ENCODE data around the gene SLC16A9. TPM values are rescaled to one million over a fixed set of nuclear protein-coding genes. Genes with fewer than 3 reads are reported as not detected.

SLC16A9 gene
- total RNA-seq, 1 experiment from 2014 or later: 5.7 TPM

- Histone ChIP-seq H3K27me3 (ENCODE audit: control insufficient read depth, insufficient read depth, low read length) (no peaks in the 10 kb centered on the region), H3K4me3 (ENCODE audit: insufficient read depth, low read depth, low read length) (no peak overlapping the region), H3K36me3 (replicated peaks; ENCODE audit: control insufficient read depth, insufficient read depth, low read length) (no peaks in the 10 kb centered on the region)
- DNase-seq: peak; percentile 26
Observed at GRCh38 chr10:59622320-59623132, 87.1 kb downstream of the SLC16A9 start.

GRCh38 chr10:59621771-59622170 lies 87.9 kb downstream of the SLC16A9 start:
- Histone ChIP-seq H3K27me3 (ENCODE audit: control insufficient read depth, insufficient read depth, low read length) (no peaks in the 10 kb centered on the region), H3K4me3 (ENCODE audit: insufficient read depth, low read depth, low read length) (no peak overlapping the region), H3K36me3 (replicated peaks; ENCODE audit: control insufficient read depth, insufficient read depth, low read length) (no peaks in the 10 kb centered on the region)
- DNase-seq: no peak

- H3K27me3 ChIP-seq (ENCODE audit: control insufficient read depth, insufficient read depth, low read length): no peaks in the 10 kb centered on the region
- DNase-seq: no peak
- no peak overlapping the region for H3K4me3 ChIP-seq (ENCODE audit: insufficient read depth, low read depth, low read length)
- no peaks in the 10 kb centered on the region for H3K36me3 ChIP-seq (replicated peaks; ENCODE audit: control insufficient read depth, insufficient read depth, low read length)
Observed at GRCh38 chr10:59618666-59619065, 91.0 kb downstream of the SLC16A9 start.

GRCh38 chr10:59617996-59618395 lies 91.7 kb downstream of the SLC16A9 start:
- no peak for DNase-seq
- Histone ChIP-seq H3K27me3 (ENCODE audit: control insufficient read depth, insufficient read depth, low read length) (no peaks in the 10 kb centered on the region), H3K4me3 (ENCODE audit: insufficient read depth, low read depth, low read length) (no peak overlapping the region), H3K36me3 (replicated peaks; ENCODE audit: control insufficient read depth, insufficient read depth, low read length) (no peaks in the 10 kb centered on the region)

GRCh38 chr10:59611048-59611447 lies 98.6 kb downstream of the SLC16A9 start:
- no peak for DNase-seq

GRCh38 chr10:59607970-59608369 lies 101.7 kb downstream of the SLC16A9 start:
- DNase-seq: no peak
- H3K4me3 ChIP-seq (ENCODE audit: insufficient read depth, low read depth, low read length): no peak overlapping the region
- H3K27me3 ChIP-seq (ENCODE audit: control insufficient read depth, insufficient read depth, low read length): no peaks in the 10 kb centered on the region
- H3K36me3 ChIP-seq (replicated peaks; ENCODE audit: control insufficient read depth, insufficient read depth, low read length): no peaks in the 10 kb centered on the region

More at GRCh38 chr10:59611048-59611447, 98.6 kb downstream of the SLC16A9 start:
- Histone ChIP-seq H3K27me3 (ENCODE audit: control insufficient read depth, insufficient read depth, low read length) (no peaks in the 10 kb centered on the region), H3K4me3 (ENCODE audit: insufficient read depth, low read depth, low read length) (no peak overlapping the region), H3K36me3 (replicated peaks; ENCODE audit: control insufficient read depth, insufficient read depth, low read length) (no peaks in the 10 kb centered on the region)

GRCh38 chr10:59606551-59606961 lies 103.1 kb downstream of the SLC16A9 start:
- no peaks in the 10 kb centered on the region for H3K36me3 ChIP-seq (replicated peaks; ENCODE audit: control insufficient read depth, insufficient read depth, low read length)
- no peak for DNase-seq

GRCh38 chr10:59601985-59602384 lies 107.7 kb downstream of the SLC16A9 start:
- no peak for DNase-seq
- no peaks in the 10 kb centered on the region for H3K27me3 ChIP-seq (ENCODE audit: control insufficient read depth, insufficient read depth, low read length)
- no peaks in the 10 kb centered on the region for H3K36me3 ChIP-seq (replicated peaks; ENCODE audit: control insufficient read depth, insufficient read depth, low read length)
- no peak overlapping the region for H3K4me3 ChIP-seq (ENCODE audit: insufficient read depth, low read depth, low read length)

More at GRCh38 chr10:59606551-59606961, 103.1 kb downstream of the SLC16A9 start:
- no peak overlapping the region for H3K4me3 ChIP-seq (ENCODE audit: insufficient read depth, low read depth, low read length)
- H3K27me3 ChIP-seq (ENCODE audit: control insufficient read depth, insufficient read depth, low read length): no peaks in the 10 kb centered on the region

Other genes with a start within 250 kb of the SLC16A9 start
- not detected in 2 replicates for gene MRLN, start 43.6 kb upstream of the SLC16A9 start, total RNA-seq (2014; rRNA removed; shearing (Covaris generic))
- gene CCDC6, start 196.7 kb upstream of the SLC16A9 start, total RNA-seq (2014; rRNA removed; shearing (Covaris generic)): 22.0 and 27.7 TPM in 2 replicates

Measured in H7 (cell line).